ENCODE data around the gene LRBA.

The LRBA gene

DNA sequence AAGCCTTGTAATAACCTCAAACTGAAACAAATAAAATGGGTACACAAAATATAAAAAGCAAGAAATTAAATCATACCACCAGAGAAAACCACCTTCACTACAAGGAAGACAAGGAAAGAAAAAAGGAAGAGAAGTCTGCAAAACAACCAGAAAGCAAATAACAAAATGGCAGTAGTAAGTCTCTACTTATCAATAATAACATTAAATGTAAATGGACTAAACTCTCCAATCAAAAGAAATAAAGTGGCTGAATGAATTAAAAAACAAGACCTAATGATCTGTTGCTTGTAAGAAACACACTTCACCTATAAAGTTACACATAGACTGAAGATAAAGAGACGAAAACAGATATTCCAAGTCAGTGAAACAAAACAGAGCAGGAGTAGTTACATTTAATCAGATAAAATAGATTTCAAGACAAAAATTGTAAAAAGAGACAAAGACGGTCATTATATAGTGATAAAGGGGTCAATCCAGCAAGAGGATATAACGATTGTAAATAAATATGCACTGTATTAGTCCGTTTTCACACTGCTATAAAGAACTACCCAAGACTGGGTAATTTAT, 289.0 kb downstream of the LRBA start:
- DNase-seq (ENCODE audit: low spot score) = no peak

GRCh38 chr4:150723727-150724411, 291.2 kb downstream of the LRBA start:
- no peak for DNase-seq (ENCODE audit: low spot score)

- no peak for DNase-seq (ENCODE audit: low spot score)
Observed at GRCh38 chr4:150722908-150723362, 292.1 kb downstream of the LRBA start.

DNA sequence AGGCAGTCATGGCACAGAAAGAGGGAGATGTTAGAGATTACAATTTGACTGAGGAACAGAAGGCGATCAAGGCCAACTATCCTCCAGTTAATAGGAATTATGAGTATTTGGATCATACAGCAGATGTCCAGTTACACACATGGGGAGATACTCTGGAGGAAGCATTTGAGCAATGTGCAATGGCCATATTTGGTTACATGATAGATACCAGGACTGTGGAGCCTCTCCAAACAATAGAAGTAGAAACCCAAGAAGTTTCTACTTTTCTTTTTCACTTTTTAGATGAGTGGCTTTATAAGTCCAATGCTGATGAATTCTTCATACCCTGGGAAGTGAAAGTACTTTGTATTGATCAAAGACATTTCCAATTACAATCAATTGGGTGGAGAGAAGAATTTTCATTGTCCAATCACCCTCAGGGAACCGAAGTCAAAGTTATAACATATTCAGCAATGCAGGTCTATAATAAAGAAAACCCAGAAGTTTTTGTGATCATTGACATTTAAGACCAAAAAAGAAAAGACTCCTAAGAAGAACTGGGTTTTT, 294.0 kb downstream of the LRBA start:
- no peak for DNase-seq (ENCODE audit: low spot score)

- DNase-seq (ENCODE audit: low spot score) = no peak
Observed at GRCh38 chr4:150717952-150718351, 297.1 kb downstream of the LRBA start.

DNA sequence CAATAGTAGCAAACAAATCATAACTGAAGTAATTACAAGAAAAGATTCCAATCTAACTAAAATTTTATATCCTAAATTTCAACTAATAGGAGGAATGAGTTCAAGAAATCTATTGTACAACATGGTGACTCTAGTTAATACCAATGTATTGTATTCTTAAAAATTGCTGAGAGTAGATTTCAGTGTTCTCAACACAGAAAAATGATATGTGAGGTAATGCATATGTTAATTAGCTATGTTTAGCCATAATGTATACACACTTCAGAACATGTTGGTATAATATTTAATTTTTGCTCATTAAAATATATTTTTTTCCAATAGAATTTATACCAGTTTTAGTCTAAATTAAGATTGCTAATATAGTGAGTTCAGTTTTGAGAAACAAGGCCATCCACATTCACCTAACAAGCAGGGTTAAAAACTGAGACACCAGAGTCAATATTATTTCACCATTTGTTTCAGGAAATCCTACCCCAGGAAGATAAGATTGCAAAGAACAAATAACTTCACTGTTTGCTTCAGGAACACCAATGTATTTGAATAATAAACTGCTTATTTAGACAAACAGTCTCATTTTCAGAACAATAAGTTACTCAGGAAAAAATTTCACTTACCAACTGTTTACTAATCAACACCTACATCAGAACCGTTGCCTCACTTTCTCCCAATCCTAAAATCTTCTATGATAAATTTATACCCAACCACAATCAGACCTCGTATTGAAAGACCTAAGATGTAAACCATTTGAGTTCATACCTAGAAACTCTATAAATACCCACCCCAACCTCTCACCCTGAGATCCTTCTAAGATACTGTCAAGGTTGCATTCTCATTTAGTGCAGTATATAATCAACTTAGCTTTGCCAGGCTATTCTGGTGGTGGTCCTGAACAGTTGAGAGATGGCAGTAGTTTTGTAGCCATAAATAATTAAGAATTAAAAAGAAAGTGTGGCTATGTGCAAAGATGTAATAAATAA, 300.3 kb downstream of the LRBA start:
- DNase-seq (ENCODE audit: low spot score) = no peak

DNA sequence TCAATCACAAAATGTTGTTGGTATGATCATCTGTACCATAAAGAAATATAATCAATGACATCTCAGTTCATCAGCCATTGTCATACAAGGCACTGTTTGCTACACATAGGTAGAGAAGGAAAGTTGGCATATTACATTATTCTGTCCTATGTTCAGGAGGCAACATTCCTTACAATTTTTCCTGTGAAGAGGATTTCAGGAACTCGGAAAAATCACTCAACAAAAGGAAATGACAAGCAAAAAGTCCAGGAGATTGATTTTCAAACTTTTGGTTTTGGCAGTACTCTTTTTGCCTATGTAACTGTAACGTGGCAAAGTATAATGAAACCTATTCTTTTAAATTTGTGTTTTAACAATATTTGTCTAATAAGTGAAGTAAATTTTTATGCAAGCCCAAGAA, 301.8 kb downstream of the LRBA start:
- no peak for DNase-seq (ENCODE audit: low spot score)

GRCh38 chr4:150710770-150711375, 304.2 kb downstream of the LRBA start:
- no peak for DNase-seq (ENCODE audit: low spot score)

GRCh38 chr4:150708004-150708403, 307.1 kb downstream of the LRBA start:
- no peak for DNase-seq (ENCODE audit: low spot score)

GRCh38 chr4:150699599-150699998, 315.5 kb downstream of the LRBA start:
- no peak for DNase-seq (ENCODE audit: low spot score)

DNA sequence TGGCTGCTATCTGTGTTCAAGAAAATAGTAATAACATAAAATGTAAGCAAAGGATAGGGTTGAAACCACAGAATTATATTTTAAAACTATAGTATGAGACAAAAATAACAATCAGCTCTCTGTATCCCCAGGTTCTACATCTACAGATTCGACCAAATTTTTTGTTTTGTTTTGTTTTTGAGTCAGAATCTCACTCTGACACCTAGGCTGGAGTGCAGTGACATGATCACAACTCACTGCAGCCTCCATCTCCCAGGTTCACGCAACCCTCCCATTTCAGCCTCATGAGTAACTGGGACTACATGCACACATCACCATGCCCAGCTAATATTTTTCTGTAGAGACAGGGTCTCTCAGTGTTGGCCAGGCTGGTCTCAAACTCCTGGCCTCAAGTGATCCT, 319.9 kb downstream of the LRBA start:
- peak; percentile 13 for DNase-seq (ENCODE audit: low spot score)

DNA sequence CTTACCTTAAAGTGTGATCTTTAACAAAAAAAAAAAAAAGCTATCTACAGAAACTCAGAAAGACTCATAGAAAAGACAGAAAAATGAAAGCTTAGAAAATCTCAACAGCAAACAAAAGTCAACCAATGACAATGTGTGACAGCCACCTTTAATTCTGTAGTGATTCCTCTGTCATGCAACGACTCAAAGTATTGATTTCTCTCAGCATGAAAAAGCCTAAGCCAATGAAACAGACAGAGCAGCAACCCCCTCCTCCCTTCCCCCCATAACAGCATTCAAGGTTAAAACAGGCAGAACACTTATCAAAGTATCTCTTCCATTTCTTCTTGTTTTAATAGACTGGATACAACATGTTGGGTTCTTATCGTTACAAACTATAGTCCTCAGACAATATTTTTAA, 320.6 kb downstream of the LRBA start:
- DNase-seq (ENCODE audit: low spot score) = peak; percentile 29

DNA sequence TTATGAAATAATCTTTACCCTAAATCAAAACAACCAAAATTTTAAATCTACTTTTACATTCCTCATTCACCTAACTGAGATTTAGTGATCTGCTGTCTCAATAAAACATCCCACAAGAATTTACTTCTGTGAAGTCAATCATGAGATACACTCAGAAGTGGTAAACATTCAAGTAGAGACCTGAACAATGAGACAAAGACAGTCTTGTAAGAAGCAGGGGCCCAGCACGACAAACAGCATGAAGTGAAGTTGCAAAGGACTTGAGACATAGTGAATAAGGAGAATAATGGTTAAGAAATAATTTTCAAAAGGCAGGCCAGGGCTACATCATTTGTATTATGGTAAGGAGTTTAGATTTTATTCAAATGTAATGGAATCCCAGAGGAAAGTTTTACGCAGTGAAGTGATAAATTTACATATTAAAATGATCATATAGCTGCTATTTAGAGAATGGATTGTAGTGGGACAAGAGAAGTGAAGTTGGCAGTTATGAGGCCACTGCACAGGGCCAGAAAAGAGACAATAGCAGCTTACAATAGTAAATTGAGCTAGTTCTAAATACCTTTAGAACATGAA, 331.2 kb downstream of the LRBA start:
- no peak for DNase-seq (ENCODE audit: low spot score)

- DNase-seq (ENCODE audit: low spot score) = no peak
Observed at GRCh38 chr4:150682126-150682525, 333.0 kb downstream of the LRBA start.

GRCh38 chr4:150681063-150681462, 334.0 kb downstream of the LRBA start:
- no peak for DNase-seq (ENCODE audit: low spot score)

- DNase-seq (ENCODE audit: low spot score) = no peak
Observed at GRCh38 chr4:150680651-150681050, 334.4 kb downstream of the LRBA start.

GRCh38 chr4:150679765-150680343, 335.2 kb downstream of the LRBA start:
- DNase-seq (ENCODE audit: low spot score) = no peak

DNA sequence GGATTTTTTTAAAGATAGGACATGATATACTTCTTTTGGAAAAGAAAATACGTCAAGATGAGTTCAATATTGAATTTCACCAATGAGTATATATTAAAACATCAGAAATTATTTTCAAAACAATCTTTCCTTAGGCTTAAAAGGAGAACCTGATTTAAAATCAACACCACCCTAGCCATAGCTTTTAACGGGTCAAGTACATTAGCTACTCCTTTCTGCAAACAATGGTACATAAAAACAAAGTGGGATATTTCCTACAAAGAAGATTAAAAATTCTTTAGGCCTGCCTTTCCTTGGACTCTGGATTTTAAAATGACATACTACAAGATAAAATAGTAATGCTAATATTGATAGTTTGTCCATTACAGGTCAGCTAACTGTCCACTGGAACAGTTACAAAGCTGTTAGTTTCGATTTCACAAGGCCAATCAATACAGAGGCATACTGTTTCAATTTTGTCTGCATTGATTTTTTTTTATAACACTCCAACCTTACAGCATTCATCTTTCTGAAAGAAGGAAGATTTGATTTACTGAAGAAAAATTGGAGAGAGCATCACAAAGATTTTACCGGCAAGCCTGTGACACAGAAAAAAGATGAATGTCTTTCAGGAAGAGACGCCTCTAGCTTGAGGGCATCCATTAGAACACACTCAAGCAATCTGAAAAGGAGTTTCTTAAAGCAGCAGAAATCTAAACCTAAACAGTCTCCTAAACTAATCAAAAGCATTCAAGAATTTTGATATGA, 335.9 kb downstream of the LRBA start:
- no peak for DNase-seq (ENCODE audit: low spot score)

DNA sequence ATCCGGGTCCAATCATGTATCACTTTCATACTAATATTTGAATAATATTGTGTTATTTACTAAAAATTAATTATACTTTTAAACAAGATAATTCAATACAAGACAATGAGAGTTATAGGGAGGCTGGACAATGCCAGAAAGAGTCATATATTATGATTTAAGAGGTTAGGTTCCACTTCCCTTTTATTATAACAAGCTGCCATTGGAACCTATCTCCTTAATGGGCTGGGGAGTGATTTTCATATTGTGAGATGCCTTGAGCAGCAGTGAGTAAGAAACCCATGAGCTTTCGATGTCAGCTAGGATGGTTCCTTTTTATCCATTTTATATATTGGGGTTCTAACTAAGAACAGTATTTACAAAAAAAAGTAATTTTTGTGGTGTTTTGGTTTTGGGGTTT, 341.3 kb downstream of the LRBA start:
- DNase-seq (ENCODE audit: low spot score) = no peak

GRCh38 chr4:150668824-150669223, 346.3 kb downstream of the LRBA start:
- no peak for DNase-seq (ENCODE audit: low spot score)

DNA sequence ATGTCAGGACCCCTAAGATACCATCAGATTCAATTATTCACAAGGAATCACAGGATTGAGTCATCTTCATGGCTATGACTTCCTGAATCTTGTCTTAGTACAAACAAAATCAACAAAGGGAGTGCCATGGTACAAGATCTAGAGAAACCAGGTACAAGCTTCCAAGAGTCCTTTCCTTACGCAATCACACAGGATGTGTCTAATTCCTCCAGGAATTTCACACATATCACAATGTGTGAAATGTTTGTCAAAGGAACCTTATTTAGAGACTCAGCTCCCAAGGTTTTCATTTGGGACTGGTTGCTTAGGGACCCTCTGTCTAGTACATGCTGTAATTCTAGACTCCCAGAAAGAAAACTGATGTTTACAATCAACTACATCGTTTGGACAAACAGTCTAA, 350.1 kb downstream of the LRBA start:
- no peak for DNase-seq (ENCODE audit: low spot score)

Measured in activated CD4-positive, alpha-beta T cell treated with anti-CD3 and anti-CD28 coated beads, Interleukin-2, Interleukin-4, amounts not matched to agents 100 ng/mL and 50 ng/mL, durations not matched to agents 16 hours and 8 hours (primary cell).